Dermis microvascular lymphatic vessel endothelial cell (primary cell): ENCODE measurements around the gene MXRA7. TPM values are rescaled to one million over a fixed set of nuclear protein-coding genes. Genes with fewer than 3 reads are reported as not detected.
"Not testable (repeated sequence)": the region's sequence is repeated elsewhere in the genome, so short reads cannot be mapped to it uniquely, and the experiment has no call there.

Experiments
- DNase-seq, 2 donors: peaks; one replicate each; pipeline versions ENCODE4 v3.0.0 to v3.0.0-alpha.2; 2010; ENCODE audit warnings: low read depth in 2 of 2
- total RNA-seq: library from RNA; depleted of rRNA; stranded (reverse); fragments of >200 nt; gene quantifications from 2 replicates; pipeline ENCODE4 v1.2.1, GENCODE V29; 2014

The MXRA7 gene
- total RNA-seq, 1 donor from 2014 or later: 140 TPM

- DNase-seq: no peak
Measured at GRCh38 chr17:76735586-76736348, 25.0 kb upstream of the MXRA7 start.

DNA sequence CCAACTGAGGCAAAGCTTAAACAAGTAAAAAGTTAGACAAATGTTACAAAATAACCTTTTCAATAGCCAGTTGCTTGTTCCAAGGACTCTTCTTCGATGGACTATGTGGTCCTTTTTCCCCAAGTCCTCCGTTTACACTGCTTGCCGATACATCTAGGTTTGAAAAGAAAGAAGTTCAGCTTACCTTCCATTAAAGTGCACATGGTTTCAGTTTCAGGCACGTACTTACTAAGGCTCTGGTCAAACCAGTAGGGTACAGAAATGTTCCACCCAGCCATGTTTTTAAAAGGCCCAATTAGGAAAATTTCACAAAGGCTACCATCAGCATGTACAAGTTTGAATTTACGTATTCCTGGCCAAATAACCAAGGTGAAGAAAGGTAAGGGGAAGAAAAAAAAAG lies 24.2 kb upstream of the MXRA7 start:
- peak in 1 of 2 donors; percentile 44 for DNase-seq

DNA sequence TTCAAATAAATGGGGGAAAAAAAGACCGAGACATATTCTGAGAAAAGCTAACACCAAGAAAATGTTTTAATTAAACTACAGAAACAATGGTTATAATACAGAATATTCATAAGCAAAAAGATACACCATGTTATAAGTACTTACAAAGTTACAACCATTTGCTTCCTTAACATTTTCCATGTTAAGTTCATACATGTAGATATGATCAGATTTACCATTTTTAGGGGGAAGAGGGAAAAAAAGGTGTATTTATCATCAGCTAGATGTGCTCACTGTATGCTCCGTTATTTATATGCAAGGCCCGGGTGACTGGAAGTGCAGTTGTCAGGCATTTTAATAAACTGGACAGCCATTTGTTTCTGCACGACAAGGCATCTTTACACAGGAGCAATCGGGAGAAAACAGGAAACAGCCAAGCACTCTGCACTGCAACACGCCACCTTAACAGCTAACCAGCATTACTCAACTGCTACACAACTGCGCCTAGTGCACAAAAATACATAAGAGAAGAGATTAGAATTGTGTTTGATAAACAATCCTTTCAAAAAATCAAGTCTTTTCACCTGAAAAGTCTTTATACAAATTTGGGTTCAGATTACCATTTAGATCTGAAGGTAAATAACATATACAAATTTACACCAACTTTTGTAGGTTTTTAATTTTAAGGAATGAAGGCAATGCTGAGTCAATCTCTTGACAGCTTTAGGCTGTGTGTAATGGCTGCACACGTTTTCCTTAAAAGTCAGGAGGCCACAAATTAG lies 23.5 kb upstream of the MXRA7 start:
- DNase-seq: peak in 1 of 2 donors; percentile 84

DNA sequence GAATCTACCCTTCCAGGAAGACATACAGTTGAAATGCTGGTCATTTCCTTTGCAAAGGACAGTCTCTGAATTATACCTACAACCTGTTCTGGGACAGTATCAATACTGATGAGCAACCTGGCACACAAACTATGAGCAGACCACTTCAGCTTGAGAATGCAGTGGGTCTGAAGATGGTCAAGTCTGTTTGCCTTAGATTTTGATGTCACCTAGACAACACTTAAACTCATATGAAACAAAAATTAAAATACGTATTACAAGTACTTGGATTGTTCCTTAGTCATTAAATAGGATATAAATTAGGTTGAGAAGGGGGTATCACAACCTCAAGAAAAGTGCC lies 22.8 kb upstream of the MXRA7 start:
- DNase-seq: no peak

DNA sequence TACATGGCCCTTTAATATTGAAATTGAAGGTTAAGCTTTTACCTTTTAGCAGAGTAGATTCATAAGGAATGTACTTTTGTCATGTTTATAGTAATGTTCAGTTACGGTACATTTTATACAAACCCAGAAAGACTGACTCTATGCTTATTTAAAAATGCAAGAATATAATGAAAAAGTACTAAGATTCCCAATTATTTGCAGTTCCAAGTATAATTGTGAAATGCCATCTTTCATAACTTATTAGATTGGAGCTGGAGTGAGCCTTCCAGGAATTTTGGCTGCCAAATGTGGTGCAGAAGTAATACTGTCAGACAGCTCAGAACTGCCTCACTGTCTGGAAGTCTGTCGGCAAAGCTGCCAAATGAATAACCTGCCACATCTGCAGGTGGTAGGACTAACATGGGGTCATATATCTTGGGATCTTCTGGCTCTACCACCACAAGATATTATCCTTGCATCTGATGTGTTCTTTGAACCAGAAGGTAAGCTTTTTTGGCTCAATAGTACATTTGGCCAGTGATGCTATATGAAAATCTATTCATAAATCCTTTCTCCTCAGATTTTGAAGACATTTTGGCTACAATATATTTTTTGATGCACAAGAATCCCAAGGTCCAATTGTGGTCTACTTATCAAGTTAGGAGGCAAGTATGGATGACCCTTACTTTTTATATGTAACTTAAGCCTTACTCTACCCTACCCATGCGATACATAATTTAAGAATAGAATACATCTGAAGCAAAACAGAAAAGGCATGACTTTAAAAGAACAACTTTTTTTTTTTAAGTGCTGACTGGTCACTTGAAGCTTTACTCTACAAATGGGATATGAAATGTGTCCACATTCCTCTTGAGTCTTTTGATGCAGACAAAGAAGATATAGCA lies 22.2 kb upstream of the MXRA7 start:
- DNase-seq: no peak

GRCh38 chr17:76731800-76732733 lies 21.3 kb upstream of the MXRA7 start:
- DNase-seq: not testable (repeated sequence)

GRCh38 chr17:76727745-76728456 lies 17.1 kb upstream of the MXRA7 start:
- peak in 1 of 2 donors; percentile 19 for DNase-seq

DNA sequence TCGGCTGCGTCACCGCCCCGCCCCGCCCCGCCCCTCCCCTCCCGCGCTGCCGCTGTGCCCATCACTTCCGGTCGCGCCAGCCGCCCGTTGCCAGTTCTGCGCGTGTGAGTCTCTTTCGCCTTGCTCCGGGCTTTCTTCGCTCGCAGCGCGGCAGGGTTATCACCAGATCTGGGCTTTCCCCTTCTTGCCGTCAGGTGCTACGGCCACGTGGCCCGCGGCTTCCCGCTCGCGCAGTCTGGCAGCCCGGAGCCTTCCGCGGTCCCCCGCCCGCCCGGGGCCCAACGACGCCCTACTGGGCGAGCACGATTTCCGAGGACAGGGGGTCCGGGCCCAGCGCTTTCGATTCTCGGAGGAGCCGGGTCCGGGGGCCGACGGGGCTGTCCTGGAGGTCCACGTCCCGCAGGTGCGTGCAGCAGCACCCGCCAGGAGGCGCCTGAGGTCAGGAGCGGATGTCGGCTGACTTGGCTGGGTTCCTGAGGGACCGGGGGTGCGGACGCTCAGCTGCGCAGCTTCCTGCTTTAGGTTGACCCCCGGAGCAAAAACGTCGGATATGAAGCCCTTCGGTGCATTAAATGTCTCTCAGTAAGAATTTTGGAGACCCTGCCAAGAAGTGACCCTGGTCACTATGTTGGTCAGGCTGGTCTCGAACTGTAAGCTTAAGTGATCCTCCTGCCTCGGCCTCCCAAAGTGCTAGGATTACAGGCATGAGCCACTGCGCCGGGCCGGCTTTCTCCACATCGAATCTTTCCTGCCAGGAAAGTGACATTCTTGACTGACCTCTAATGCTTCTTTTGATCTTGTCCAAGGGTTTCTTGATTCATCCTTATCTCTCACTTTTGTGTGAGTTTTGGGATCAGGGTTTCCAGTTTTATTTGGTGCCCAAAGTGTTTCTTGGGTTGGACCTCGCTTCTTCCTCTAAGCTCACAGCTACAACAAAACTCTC lies 16.3 kb upstream of the MXRA7 start, which contains the start of gene METTL23:
METTL23 (plus strand) TSS at position 64 of the 943 bp plus-strand sequence. CDS start 2,872 bp downstream, outside the sequence.
- peak; percentile 73 to 86 for DNase-seq

DNA sequence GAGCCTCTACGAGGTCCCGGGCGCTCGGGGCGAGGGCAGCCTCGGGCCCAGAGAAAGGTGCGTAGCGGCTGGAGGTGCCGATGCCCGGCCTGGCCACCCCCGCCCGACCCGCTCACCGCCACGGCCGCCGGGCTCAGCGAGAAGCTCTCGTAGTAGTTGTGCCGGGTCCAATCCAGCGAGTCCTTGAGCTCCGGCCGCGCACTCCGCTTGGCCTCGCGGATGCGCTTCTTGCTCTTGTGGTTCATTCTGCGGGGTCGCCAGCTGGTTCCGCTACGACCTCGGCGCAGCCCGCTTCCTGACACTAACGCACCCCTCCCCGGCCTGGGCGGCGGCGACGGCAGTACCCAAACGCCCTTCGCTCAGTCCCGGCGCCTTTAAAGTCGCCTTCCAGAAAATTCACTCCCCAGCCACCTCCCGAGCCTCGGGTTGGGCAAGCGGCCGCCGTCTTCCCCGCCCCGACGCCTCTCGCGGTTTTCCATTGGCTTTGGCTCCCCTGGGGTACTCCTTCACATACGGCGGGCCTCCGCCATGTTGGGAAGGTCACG lies 15.5 kb upstream of the MXRA7 start, which contains the start of gene JMJD6:
JMJD6 (minus strand) TSS at position 376 of the 545 bp plus-strand sequence; CDS start at position 245, 131 bp downstream.
- peak; percentile 78 to 95 for DNase-seq

- peak in 1 of 2 donors; percentile 56 for DNase-seq
Measured at GRCh38 chr17:76725580-76726230, 14.9 kb upstream of the MXRA7 start.

DNA sequence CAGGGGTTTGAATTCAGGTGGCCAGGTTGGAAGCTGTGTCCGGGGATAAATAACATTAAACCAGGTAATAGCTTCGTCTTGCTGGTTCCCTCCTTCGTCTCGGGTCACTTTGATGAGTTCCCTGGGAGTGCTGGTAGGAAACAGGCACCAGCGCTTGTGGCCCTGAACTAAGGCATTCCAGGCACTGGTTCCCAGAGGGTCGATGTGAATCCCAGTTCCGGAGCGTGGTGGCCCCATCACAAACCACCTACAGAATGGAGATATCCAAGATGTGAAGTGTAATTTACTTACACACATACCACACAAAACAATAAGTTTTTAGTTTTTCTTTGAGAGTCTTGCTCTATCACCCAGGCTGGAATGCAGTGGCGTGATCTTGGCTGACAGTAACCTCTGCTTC lies 13.0 kb upstream of the MXRA7 start:
- DNase-seq: no peak

DNA sequence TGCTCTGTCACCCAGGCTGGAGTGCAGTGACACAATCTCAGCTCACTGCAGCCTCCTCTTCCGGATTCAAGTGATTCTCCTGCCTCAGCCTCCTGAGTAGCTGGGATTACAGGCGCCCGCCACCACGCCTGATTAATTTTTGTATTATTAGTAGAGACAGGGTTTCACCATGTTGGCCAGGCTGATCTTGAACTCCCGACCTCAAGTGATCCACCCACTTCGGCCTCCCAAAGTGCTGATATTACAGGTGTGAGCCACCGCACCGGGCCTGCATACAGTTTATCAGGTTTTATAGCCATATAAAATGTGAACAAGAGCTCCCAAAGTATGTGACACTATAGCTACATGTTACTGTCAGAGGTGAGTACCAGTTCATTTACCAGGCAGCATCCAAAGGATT lies 12.2 kb upstream of the MXRA7 start:
- not testable (repeated sequence) for DNase-seq

DNA sequence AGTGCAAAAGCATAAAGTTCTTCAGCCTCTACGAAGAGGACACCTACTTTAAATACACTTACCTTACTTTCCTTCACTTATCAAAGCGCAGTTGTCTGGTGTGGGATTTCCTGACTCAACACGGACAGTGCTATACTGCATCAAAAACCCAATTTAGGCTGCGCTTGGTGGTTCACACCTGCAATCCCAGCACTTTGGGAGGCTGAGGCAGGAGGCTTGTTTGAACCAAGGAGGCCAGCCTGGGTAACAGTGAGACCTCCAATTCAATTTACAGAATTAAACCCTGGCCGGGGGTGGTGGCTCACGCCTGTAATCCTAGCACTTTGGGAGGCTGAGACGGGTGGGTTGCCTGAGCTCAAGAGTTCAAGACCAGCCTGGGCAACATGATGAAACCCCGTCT lies 11.5 kb upstream of the MXRA7 start:
- no peak for DNase-seq

DNA sequence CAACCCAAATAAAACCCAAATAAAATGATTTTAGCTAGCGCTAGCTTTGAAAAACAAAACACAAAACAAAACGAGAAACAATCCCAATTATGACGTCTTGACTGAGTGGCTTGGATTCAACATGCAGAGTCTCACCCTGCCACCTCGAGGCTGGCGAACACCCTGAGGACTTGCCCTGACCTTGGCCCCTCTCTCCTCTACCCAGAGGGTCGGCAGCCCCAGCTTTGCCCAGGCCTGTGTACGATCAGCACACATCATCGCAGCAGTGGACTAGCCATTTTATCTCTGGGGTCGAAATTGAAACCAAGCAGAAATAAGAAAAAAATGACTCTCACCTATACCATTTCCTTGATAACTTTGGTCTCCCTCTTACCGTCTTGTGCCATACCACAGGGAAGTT lies 10.7 kb upstream of the MXRA7 start:
- no peak for DNase-seq

DNA sequence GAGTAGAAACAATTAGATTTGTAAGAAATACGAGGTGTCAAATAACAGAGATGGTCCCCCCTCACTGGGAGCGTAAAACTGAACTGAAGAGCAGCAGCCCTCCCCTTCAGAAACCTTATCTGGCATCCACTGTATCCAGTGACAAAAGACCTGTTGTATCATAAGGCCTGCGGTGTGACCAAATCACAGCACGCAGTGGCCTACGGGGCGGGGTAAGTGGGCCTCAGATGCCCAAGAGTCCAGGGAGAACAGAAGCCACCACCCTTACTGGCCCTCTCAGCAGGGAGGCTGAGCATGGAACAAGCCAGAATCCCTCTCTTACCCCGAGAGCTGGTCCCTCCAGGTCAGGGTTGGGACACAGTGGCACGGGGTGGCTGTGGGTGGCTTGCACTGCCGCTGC lies 10.2 kb upstream of the MXRA7 start:
- DNase-seq: no peak

- DNase-seq: no peak
Measured at GRCh38 chr17:76720211-76720610, 9.4 kb upstream of the MXRA7 start.

GRCh38 chr17:76718516-76718915 lies 7.8 kb upstream of the MXRA7 start:
- DNase-seq: no peak

DNA sequence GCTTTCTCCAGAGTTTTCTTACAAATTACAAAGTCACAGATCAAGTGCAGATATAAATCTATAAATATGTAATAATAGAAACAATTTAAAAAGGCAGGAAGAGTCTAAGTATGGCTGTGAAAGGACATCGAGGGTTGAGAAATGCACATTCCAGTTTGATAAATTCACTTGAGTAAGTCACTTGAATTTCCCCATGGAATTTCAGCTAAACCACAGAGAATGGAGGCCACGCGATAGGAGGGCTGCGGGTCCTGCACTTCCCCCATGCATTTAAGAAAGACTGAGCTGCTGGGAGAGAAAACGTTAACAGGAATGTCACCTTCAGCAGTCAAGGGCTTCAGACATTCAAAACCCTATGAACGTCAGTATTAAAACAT lies 6.1 kb upstream of the MXRA7 start:
- DNase-seq: no peak
